GM21528 (cell line): Measurements from ENCODE around the gene LRMDA.

Source experiments
- ATAC-seq: cut with Tn5 transposase; IDR thresholded peaks from one replicate; pipeline ENCODE4 v1.9.1; 2021; ENCODE audit warnings: mild to moderate bottlenecking, moderate library complexity; ENCODE audit not compliant: unreplicated experiment, low FRiP score

LRMDA gene

GRCh38 chr10:75401569-75402485, 29.6 kb upstream of the LRMDA start, which contains the start of gene ZNF503:
ZNF503 (minus strand) TSS chr10:75401764; CDS start chr10:75401419, 345 bp downstream.
- ATAC-seq: peak; percentile 56

GRCh38 chr10:75402486-75403143, 28.8 kb upstream of the LRMDA start:
- ATAC-seq: no peak

DNA sequence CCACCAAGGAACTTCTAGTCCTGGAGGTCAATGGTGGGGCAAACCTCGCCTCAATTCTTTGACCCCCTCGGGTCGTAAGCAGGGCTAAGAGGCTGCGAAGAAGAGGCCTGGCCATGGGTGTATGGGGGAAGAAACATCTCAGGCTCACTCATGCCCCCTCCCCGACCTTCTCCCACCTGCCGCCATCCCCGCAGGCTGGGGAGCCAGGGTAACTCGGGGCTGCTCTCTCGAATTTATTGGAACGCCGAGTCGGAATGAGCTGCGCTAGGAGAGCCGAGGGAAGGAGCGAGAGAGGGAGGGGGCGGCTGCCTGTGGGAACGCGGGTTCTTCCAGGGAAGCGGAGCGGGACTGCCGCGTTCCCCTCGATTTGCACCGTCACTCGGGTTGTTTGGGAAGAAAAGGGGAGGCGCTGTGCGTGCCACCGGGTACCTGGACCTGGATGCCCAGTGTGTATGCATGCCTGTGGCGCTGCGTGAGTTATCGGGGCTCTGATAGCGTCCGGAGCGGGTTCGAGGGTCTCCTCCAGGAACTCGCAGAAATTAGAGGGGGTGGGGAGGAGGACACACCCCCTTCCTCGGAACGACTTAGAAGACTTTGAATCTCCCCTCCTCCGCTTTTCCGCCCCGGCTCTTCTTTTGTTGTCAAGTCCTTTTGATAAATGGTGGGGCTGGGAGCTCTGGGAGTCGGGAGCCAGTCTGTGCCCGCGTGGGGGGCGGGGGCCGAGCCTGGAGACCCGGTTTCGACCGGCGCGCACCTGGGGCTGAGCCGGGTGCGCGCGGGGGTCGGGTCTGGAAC, 28.1 kb upstream of the LRMDA start:
- ATAC-seq: no peak

GRCh38 chr10:75403939-75404814, 27.2 kb upstream of the LRMDA start:
- no peak for ATAC-seq

- no peak for ATAC-seq
Measured at GRCh38 chr10:75404815-75405597, 26.4 kb upstream of the LRMDA start.

GRCh38 chr10:75405598-75406461, 25.6 kb upstream of the LRMDA start:
- no peak for ATAC-seq

DNA sequence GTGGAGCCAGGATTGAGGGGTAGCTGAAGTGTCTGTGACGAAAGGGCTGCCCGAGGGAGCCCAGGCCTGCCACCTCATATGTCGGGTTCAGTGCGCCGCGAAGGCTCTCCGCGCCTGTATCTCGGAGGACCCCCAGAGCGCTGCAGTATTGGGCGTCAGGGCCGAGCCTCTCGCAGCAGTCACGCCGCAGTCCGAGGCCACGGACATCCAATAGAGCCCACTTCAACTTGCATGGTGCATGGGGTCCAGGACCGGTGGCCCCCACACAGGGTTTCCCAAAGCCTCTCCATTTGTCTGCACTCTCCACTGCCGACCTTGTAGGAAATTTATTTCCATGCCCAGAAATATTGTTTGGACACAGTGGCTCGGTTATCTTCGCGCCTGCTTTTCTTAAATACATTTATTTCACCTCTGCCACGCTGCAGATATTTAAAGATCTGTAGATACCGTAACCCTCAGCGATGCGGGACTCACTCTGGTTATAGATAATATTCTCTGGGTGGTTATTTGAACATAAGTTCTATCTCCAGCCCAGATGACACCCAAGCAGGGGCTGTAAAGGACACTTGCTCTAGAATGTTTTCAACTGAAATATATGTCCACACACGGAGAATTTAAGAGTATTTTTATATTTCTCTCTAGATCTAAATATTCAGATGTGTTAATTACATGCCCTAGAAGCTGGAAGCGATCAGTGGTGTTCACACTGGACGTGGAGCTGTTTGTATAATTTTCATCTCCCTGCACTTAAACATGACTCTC, 24.8 kb upstream of the LRMDA start:
- ATAC-seq: no peak

GRCh38 chr10:75407224-75407712, 24.2 kb upstream of the LRMDA start:
- no peak for ATAC-seq

DNA sequence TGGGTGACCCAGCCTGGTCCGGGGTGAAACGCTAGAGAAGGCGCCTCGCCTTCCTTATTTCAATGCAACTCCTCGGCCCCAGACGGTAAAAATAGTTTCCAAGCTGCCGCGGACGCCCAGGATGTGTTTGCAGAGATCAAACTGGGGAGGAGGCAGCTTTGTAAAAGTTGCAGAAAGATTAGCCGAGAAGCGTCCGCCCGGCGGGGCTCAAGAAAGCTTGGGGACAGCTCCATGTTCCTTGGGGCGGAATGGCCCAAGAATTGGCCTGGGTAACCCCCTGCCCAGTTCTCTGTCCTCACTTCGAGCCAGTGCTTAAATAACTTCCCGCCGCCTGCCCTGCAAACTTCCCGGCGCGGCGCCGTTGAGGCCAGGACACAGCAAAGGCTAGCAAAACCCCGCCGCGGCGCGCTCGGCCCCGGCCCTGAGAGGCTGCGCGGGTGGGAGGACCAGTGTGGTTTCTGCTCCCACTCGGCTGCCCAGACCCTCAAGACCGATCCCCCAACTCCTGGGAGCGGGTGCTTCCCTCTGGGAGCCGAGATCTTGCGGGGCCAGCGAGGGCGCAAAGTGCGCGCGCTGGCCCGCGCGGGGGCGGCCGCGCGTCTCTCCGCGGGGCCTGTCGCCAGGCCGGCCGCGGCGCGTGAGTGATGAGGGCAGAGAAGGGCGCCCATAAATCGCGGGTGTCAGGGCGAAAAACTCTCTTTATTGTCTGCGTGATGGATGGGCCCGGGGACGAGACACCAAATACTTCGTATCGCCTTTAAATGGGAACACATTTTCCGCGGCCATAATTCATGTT, 23.5 kb upstream of the LRMDA start:
- no peak for ATAC-seq

- no peak for ATAC-seq
Measured at GRCh38 chr10:75408509-75408875, 22.9 kb upstream of the LRMDA start.

- ATAC-seq: no peak
Measured at GRCh38 chr10:75408911-75409885, 22.2 kb upstream of the LRMDA start.

GRCh38 chr10:75410132-75411005, 21.1 kb upstream of the LRMDA start:
- no peak for ATAC-seq

DNA sequence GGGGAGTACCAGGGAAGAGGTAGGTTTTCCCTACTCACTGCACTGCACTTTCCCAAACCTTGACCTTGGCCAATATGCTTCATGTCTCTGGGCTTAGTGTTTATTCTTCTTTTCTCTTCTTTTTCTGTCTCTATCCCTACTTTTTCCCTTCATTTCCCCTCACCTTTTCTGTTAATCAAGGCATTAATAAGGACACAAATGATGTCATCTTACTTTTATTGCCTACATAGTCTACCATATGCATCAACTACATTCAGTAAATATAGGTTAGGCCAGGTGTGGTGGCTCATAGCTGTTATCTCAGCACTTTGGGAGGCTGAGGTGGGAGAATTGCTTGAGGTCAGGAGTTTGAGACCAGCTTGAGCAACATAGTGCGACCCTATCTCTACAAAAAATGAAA, 16.9 kb upstream of the LRMDA start:
- no peak for ATAC-seq

DNA sequence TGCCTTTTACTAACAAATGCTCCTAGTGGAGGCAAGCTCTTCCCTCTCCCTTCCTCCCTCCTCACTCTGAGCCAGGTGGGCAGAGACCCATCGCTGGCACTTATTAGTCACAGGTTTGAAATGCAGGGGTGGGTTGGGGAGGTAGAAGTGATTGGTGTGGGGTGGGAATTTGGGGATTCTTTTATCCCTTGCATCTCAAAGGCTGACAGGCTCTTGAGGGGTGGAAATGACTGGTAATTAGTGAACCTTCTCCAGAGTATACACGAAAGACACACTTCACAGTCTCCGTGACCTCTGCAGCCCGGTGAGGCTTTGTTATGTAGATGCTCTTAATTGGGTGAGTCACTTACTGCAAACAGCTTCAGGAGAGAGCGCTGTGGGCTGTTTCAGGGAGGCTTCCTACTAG, 13.9 kb upstream of the LRMDA start:
- ATAC-seq: no peak

DNA sequence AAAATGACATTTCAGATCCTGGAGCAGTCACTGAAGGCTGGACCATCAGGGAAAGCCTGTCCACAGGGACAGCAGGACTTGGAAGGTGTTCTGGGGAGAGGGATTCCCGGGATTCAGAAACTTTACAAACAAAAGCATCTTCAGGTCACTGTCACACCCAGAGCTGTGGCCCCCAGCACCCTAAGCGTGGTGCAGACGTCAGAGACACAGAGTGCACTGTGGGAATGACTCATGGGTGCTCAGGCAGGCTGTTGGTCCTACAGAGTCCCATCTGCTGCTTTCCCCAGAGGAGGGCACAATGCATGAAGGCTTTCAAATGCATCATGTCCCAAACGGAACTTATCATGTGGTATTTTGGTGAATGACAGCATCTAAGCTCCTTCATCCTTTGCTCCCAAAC, 13.1 kb upstream of the LRMDA start:
- ATAC-seq: no peak
